Measurements from ENCODE around the gene REPS2. TPM values are rescaled to one million over a fixed set of nuclear protein-coding genes. Genes with fewer than 3 reads are reported as not detected.

Gene REPS2
- total and polyA plus RNA-seq, 2 experiments from 2014 or later, result 1.2 to 4.4 TPM

- H3K79me2 ChIP-seq (replicated peaks; ENCODE audit: insufficient read depth), result no peaks in the 10 kb centered on the region
- DNase-seq (ENCODE audit: low spot score) (no peak), ATAC-seq (no peak)
- no peaks in the 10 kb centered on the region for H3K9me2 ChIP-seq (ENCODE audit: insufficient read depth)
- no peak overlapping the region for H3K4me2 ChIP-seq
- Mint-ChIP-seq H3K4me3 (no peak overlapping the region), H3K4me1 (no peaks in the 10 kb centered on the region), H3K27ac (no peak overlapping the region), H3K36me3 (ENCODE audit: low read depth) (no peaks in the 10 kb centered on the region), H3K9me3 (peaks cover 4% of the 10 kb centered on the region; the same call in 1 of the 3 replicates), H3K27me3 (ENCODE audit: insufficient read depth, low read depth, poor library complexity) (peaks cover 2% of the 10 kb centered on the region)
- no peaks in the 10 kb centered on the region for H4K20me1 ChIP-seq (replicated peaks; ENCODE audit: insufficient read depth)
- H3K27ac ChIP-seq (ENCODE audit: low read depth), result no peak overlapping the region
- H3K36me3 ChIP-seq (ENCODE audit: insufficient read depth), result no peaks in the 10 kb centered on the region
- H3K4me3 ChIP-seq, result no peak overlapping the region
- H3F3A ChIP-seq (replicated peaks; ENCODE audit: low read depth), result no peaks in the 10 kb centered on the region
- no peaks in the 10 kb centered on the region for H3K27me3 ChIP-seq (ENCODE audit: insufficient read depth)
- no peak overlapping the region for H2AFZ ChIP-seq
- H3K4me1 ChIP-seq (ENCODE audit: insufficient read depth), result no peaks in the 10 kb centered on the region
- TF ChIP-seq JUNB (IDR thresholded peaks at IDR 0.05; ENCODE audit: unreplicated experiment) (no peak), POLR2AphosphoS5 (IDR thresholded peaks at IDR 0.05; ENCODE audit: low read depth) (no peak), EZH2phosphoT487 (IDR thresholded peaks at IDR 0.05; ENCODE audit: unreplicated experiment) (no peak), CREB1 (CRISPR knock-in tag; IDR thresholded peaks at IDR 0.05; ENCODE audit: low read depth) (no peak), ETS1 (IDR thresholded peaks at IDR 0.05) (no peak), ZNF331 (CRISPR knock-in tag; IDR thresholded peaks at IDR 0.05; ENCODE audit: low read depth) (no peak), ZNF114 (CRISPR knock-in tag; IDR thresholded peaks at IDR 0.05) (no peak), CTCF (conservative IDR thresholded peaks at IDR 0.05; ENCODE audit: low read depth in 2 of 2) (no peak), STAT1 (IDR thresholded peaks at IDR 0.05; ENCODE audit: unreplicated experiment) (no peak), ZNF462 (CRISPR knock-in tag; IDR thresholded peaks at IDR 0.05) (no peak), EZH2 (IDR thresholded peaks at IDR 0.05; ENCODE audit: low read depth, unreplicated experiment) (no peak), REST (IDR thresholded peaks at IDR 0.05; ENCODE audit: unreplicated experiment) (no peak), NANOG (IDR thresholded peaks at IDR 0.05; ENCODE audit: borderline replicate concordance) (no peak)
These were observed 245.6 kb downstream of the REPS2 start for GRCh38 chrX:17192106-17192505.

Measured in GM23338 (cell line).